ENCODE results near the gene ATG9B. TPM values are rescaled to one million over a fixed set of nuclear protein-coding genes. Genes with fewer than 3 reads are reported as not detected.

Gene ATG9B
- total and polyA plus RNA-seq, 9 of the 15 experiments (the other 6 are each of a cell fraction or from before 2014, with no cell fraction given), result 0.29 to 8.0 (median 2.1) TPM

DNA sequence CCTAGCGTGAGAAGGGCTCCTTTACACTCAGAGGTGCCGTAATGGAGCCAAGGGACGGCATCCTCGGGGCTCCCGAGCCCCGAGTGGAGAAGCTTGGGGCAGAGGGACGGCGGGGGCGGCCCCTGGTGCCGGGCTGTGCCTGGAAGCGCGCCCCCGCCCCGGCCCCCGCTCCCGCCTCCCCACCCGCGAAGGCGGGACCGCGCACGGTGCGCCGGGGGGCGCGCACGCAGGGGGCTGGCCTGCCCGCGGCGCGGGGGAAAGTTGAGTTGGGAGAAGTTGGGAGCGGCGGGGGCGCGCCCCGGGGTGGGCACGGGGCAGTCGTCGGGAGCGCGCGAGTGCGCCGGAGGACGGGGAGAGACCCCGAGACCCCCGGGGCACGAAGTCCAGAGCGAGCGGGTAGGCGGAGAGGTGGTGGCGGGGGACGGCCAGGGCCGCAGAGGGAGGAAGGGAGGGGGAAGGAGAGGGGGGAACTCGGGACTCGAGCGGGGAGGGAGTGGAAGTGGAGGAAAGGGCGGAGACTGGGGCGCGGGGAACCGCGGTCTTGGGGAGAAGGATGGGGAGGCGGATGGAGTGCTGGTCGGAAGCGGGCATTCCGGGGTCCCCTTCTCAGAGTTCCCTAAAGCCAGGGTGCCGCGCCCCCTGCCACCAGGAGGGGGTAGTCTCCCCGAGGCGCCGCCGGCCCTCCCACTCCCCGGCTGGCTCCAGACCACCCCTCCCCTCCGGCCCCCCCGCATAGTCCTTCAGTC lies 35.2 kb upstream of the ATG9B start, which contains the start of gene SLC4A2 (continued):
- TF ChIP-seq POLR2AphosphoS5 (IDR thresholded peaks at IDR 0.05; ENCODE audit: control insufficient read depth, insufficient read depth, low read depth, low read length) (peak; percentile 73), CBX1 (IDR thresholded peaks at IDR 0.05; ENCODE audit: low read depth) (0 out of 2 replicates have a peak, but pooled peaks have one; percentile 38), ZNF644 (tag; IDR thresholded peaks at IDR 0.05; ENCODE audit: low read depth) (peak; percentile 98), RBM25 (IDR thresholded peaks at IDR 0.05; ENCODE audit: low read depth, low read length, severe bottlenecking) (no peak), SP2 (IDR thresholded peaks at IDR 0.05; ENCODE audit: extremely low read depth, low read depth, low read length, poor library complexity, severe bottlenecking) (no peak), FOXA3 (CRISPR knock-in tag; conservative IDR thresholded peaks at IDR 0.05 in 1 of 2, IDR thresholded peaks at IDR 0.05 in 1 of 2) (no peak), RAD21 (CRISPR knock-in tag; conservative IDR thresholded peaks at IDR 0.05 in 1 of 2, IDR thresholded peaks at IDR 0.05 in 1 of 2) (peak; percentile 26 to 35; a peak in 3 of 4 replicates), ELF1 (tag; IDR thresholded peaks at IDR 0.05) (peak; percentile 30; the same call in 1 of the 2 replicates), TFAP4 (CRISPR knock-in tag; IDR thresholded peaks at IDR 0.05; ENCODE audit: borderline replicate concordance) (0 out of 2 replicates have a peak, but pooled peaks have one; percentile 67), CCNT2 (IDR thresholded peaks at IDR 0.05; ENCODE audit: borderline replicate concordance, extremely low read depth, insufficient read length, low read depth, low read length) (peak; percentile 61), TAF1 (IDR thresholded peaks at IDR 0.05; ENCODE audit: control insufficient read depth, extremely low read depth, insufficient read depth, low read length, severe bottlenecking) (peak; percentile 12), FOSL1 (tag; conservative IDR thresholded peaks at IDR 0.05) (peak; percentile 50)
- TF ChIP-seq, protein P1, sequence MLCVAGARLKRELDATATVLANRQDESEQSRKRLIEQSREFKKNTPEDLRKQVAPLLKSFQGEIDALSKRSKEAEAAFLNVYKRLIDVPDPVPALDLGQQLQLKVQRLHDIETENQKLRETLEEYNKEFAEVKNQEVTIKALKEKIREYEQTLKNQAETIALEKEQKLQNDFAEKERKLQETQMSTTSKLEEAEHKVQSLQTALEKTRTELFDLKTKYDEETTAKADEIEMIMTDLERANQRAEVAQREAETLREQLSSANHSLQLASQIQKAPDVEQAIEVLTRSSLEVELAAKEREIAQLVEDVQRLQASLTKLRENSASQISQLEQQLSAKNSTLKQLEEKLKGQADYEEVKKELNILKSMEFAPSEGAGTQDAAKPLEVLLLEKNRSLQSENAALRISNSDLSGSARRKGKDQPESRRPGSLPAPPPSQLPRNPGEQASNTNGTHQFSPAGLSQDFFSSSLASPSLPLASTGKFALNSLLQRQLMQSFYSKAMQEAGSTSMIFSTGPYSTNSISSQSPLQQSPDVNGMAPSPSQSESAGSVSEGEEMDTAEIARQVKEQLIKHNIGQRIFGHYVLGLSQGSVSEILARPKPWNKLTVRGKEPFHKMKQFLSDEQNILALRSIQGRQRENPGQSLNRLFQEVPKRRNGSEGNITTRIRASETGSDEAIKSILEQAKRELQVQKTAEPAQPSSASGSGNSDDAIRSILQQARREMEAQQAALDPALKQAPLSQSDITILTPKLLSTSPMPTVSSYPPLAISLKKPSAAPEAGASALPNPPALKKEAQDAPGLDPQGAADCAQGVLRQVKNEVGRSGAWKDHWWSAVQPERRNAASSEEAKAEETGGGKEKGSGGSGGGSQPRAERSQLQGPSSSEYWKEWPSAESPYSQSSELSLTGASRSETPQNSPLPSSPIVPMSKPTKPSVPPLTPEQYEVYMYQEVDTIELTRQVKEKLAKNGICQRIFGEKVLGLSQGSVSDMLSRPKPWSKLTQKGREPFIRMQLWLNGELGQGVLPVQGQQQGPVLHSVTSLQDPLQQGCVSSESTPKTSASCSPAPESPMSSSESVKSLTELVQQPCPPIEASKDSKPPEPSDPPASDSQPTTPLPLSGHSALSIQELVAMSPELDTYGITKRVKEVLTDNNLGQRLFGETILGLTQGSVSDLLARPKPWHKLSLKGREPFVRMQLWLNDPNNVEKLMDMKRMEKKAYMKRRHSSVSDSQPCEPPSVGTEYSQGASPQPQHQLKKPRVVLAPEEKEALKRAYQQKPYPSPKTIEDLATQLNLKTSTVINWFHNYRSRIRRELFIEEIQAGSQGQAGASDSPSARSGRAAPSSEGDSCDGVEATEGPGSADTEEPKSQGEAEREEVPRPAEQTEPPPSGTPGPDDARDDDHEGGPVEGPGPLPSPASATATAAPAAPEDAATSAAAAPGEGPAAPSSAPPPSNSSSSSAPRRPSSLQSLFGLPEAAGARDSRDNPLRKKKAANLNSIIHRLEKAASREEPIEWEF (CRISPR knock-in tag; IDR thresholded peaks at IDR 0.05), result 0 out of 2 replicates have a peak, but pooled peaks have one; percentile 68
- TF ChIP-seq, protein P2, sequence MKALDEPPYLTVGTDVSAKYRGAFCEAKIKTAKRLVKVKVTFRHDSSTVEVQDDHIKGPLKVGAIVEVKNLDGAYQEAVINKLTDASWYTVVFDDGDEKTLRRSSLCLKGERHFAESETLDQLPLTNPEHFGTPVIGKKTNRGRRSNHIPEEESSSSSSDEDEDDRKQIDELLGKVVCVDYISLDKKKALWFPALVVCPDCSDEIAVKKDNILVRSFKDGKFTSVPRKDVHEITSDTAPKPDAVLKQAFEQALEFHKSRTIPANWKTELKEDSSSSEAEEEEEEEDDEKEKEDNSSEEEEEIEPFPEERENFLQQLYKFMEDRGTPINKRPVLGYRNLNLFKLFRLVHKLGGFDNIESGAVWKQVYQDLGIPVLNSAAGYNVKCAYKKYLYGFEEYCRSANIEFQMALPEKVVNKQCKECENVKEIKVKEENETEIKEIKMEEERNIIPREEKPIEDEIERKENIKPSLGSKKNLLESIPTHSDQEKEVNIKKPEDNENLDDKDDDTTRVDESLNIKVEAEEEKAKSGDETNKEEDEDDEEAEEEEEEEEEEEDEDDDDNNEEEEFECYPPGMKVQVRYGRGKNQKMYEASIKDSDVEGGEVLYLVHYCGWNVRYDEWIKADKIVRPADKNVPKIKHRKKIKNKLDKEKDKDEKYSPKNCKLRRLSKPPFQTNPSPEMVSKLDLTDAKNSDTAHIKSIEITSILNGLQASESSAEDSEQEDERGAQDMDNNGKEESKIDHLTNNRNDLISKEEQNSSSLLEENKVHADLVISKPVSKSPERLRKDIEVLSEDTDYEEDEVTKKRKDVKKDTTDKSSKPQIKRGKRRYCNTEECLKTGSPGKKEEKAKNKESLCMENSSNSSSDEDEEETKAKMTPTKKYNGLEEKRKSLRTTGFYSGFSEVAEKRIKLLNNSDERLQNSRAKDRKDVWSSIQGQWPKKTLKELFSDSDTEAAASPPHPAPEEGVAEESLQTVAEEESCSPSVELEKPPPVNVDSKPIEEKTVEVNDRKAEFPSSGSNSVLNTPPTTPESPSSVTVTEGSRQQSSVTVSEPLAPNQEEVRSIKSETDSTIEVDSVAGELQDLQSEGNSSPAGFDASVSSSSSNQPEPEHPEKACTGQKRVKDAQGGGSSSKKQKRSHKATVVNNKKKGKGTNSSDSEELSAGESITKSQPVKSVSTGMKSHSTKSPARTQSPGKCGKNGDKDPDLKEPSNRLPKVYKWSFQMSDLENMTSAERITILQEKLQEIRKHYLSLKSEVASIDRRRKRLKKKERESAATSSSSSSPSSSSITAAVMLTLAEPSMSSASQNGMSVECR (CRISPR knock-in tag; IDR thresholded peaks at IDR 0.05), result peak; percentile 60; the same call in 1 of the 2 replicates
